Breast epithelium (tissue), 3 donors: ENCODE results near the gene TCHP.
"Not testable (repeated sequence)": the region's sequence is repeated elsewhere in the genome, so short reads cannot be mapped to it uniquely, and the experiment has no call there.

Experiments used
- CTCF ChIP-seq, 3 donors: fragments of 450-650 bp; IDR thresholded peaks; one replicate each; pipeline ENCODE4 v1.5.1; 2016 to 2017; ENCODE audit warnings: antibody characterized with exemption in 3 of 3, mild to moderate bottlenecking in 3 of 3, moderate library complexity in 3 of 3
- POLR2A ChIP-seq: fragments of 450-650 bp; IDR thresholded peaks from one replicate; pipeline ENCODE4 v1.6.1; 2016; ENCODE audit warnings: antibody characterized with exemption, mild to moderate bottlenecking, moderate library complexity

- TF ChIP-seq CTCF (IDR thresholded peaks at IDR 0.05); POLR2A: not testable (repeated sequence)
Measured at GRCh38 chr12:109899345-109899744, 729 bp upstream of the TCHP start.
